PC-3 (cell line): ENCODE data around the gene XPNPEP1. TPM values are rescaled to one million over a fixed set of nuclear protein-coding genes. Genes with fewer than 3 reads are reported as not detected.

Source experiments
- ATAC-seq: fragments of 200-7000 bp; cut with Tn5 transposase; 2 replicates; pipeline ENCODE4 v1.9.1; 2020; ENCODE audit warnings: mild to moderate bottlenecking, moderate library complexity
- BruUV-seq: library from RNA; stranded (reverse); fragments of 400-500 nt; replicated peaks from 2 replicates; lab custom pipeline; 2021; lab: Mats Ljungman, UMichigan
- CTCF ChIA-PET: fragments of 300-600 bp; sonication (Branson Sonifier 250); formaldehyde crosslinking; loops from one replicate; lab custom pipeline; 2022; ENCODE audit warnings: antibody characterized with exemption; lab: Charles Lee
- POLR2A ChIA-PET: fragments of 300-600 bp; sonication (Branson Sonifier 250); formaldehyde crosslinking; loops from one replicate; lab custom pipeline; 2022; ENCODE audit warnings: antibody characterized with exemption; ENCODE audit not compliant: unreplicated experiment; lab: Charles Lee
- DNase-seq: peaks from one replicate; pipeline ENCODE4 v3.0.0-alpha.2; 2015
- H2AFZ ChIP-seq: fragments of 300-600 bp; sonication (generic); 2 replicates; pipeline ENCODE4 v1.6.0; 2016; ENCODE audit warnings: antibody characterized with exemption, low read length
- H3F3A ChIP-seq: fragments of 300-600 bp; sonication (generic); one replicate; pipeline ENCODE4 v1.6.0; 2017; ENCODE audit warnings: antibody characterized with exemption, low read length, control low read depth, mild to moderate bottlenecking; ENCODE audit not compliant: unreplicated experiment
- H3K27ac ChIP-seq: fragments of 300-600 bp; sonication (generic); 2 replicates; pipeline ENCODE4 v1.5.1; 2016; ENCODE audit warnings: mild to moderate bottlenecking, low read length
- H3K27me3 ChIP-seq: fragments of 300-600 bp; sonication (generic); 2 replicates; pipeline ENCODE4 v1.6.1; 2016; ENCODE audit warnings: low read length, mixed read lengths
- H3K36me3 ChIP-seq: fragments of 300-600 bp; sonication (generic); 2 replicates; pipeline ENCODE4 v1.6.1; 2016; ENCODE audit warnings: low read depth, mixed run types, low read length, mixed read lengths
- H3K4me1 ChIP-seq: fragments of 300-600 bp; sonication (generic); 2 replicates; pipeline ENCODE4 v1.5.1; 2016; ENCODE audit warnings: low read length; ENCODE audit not compliant: insufficient read depth
- H3K4me2 ChIP-seq: fragments of 300-600 bp; sonication (generic); 2 replicates; pipeline ENCODE4 v1.6.0; 2016; ENCODE audit warnings: low read length
- H3K4me3 ChIP-seq: fragments of 300-600 bp; sonication (generic); 2 replicates; pipeline ENCODE4 v1.5.1; 2016; ENCODE audit warnings: mild to moderate bottlenecking, low read length, mixed read lengths
- H3K79me2 ChIP-seq: fragments of 300-600 bp; sonication (generic); 2 replicates; pipeline ENCODE4 v1.6.1; 2017; ENCODE audit warnings: low read length, mixed read lengths
- H3K9ac ChIP-seq: fragments of 300-600 bp; sonication (generic); 2 replicates; pipeline ENCODE4 v1.6.0; 2016; ENCODE audit warnings: mild to moderate bottlenecking, low read length
- H3K9me2 ChIP-seq: fragments of 300-600 bp; sonication (generic); replicated peaks from 2 replicates; pipeline ENCODE4 v1.6.1; 2016; ENCODE audit warnings: mixed run types, low read length, mixed read lengths
- H3K9me3 ChIP-seq: fragments of 300-600 bp; sonication (generic); 2 replicates; pipeline ENCODE4 v1.6.1; 2016; ENCODE audit warnings: low read length, mixed read lengths
- H4K20me1 ChIP-seq: fragments of 300-600 bp; sonication (generic); 2 replicates; pipeline ENCODE4 v1.6.1; 2016; ENCODE audit warnings: low read length, mixed read lengths
- EZH2 ChIP-seq: fragments of 300-600 bp; sonication (generic); IDR thresholded peaks from one replicate; pipeline ENCODE4 v1.6.1; 2017; ENCODE audit warnings: antibody characterized with exemption, mild to moderate bottlenecking, low read length; ENCODE audit not compliant: unreplicated experiment
- EZH2phosphoT487 ChIP-seq: fragments of 300-600 bp; sonication (generic); IDR thresholded peaks from 2 replicates; pipeline ENCODE4 v1.6.1; 2018; ENCODE audit warnings: mild to moderate bottlenecking, antibody characterized with exemption, low read length, borderline replicate concordance
- intact Hi-C: fragments of 100-400 bp; cut with micrococcal nuclease; formaldehyde crosslinking; loops from 2 replicates; pipeline ENCODE4 v1.9.0; 2023
- total RNA-seq: library from RNA; depleted of rRNA; stranded (reverse); fragments of >200 nt; gene quantifications from 2 replicates; pipeline ENCODE4 v1.2.3, GENCODE V29; 2014; rRNA removed
- TF ChIP-seq, protein P1 (sequence below): fragments of 300-600 bp; sonication (generic); conservative IDR thresholded peaks from 2 replicates; pipeline ENCODE4 v1.5.1; 2017; ENCODE audit warnings: antibody characterized with exemption, low read depth, mild to moderate bottlenecking, low read length

Gene XPNPEP1
- total RNA-seq, 1 experiment from 2014 or later, result 77.3 TPM

DNA sequence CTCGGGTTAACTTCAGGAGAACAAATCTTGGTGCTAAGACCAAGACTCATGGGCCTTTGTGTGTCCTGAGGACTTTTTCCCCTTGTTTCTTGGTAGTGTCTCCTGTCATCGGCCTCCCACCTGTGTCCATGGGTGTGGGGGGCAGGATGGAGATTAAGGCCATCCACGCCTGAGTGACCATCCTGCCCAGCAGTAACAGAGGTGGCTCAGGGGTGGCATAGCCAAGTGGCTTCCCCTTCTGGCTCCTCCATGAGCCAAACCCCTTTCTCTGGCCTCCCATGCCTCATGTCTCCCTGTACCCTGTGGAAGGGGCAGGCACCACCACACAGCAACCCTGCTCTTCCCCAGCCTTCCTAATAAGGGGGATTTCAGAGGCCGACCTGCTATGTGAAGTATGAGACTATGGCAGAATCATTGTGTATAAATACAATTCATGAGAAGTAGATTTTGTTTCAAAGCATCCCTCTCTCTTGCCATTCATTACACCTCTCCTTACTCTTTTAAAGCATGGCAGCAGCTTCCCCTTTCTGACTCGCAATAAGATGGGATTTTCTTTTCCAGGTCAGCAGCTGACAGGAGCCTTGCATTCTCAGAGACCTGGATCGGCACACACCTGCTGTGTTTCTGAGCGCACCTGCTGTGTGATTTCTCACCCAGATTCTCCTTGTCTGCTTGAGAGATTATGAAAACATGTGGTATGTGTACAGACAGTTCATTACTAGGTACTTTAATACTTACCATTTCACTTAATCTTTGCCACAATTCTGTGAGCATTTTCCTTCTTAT is 102.5 kb downstream of the XPNPEP1 start:
- intact Hi-C loops, result no loop called here
- H3K36me3 ChIP-seq, result no peaks in the 10 kb centered on the region

GRCh38 chr10:109819807-109820206 is 103.5 kb downstream of the XPNPEP1 start:
- no peak overlapping the region for H2AFZ ChIP-seq
- H3K4me1 ChIP-seq, result no peaks in the 10 kb centered on the region
- no peaks in the 10 kb centered on the region for H3K79me2 ChIP-seq
- H3K9me2 ChIP-seq, result no peaks in the 10 kb centered on the region
- no peaks in the 10 kb centered on the region for H4K20me1 ChIP-seq
- no peak overlapping the region for H3K9ac ChIP-seq
- no peak for TF ChIP-seq EZH2
- TF ChIP-seq, protein P1, sequence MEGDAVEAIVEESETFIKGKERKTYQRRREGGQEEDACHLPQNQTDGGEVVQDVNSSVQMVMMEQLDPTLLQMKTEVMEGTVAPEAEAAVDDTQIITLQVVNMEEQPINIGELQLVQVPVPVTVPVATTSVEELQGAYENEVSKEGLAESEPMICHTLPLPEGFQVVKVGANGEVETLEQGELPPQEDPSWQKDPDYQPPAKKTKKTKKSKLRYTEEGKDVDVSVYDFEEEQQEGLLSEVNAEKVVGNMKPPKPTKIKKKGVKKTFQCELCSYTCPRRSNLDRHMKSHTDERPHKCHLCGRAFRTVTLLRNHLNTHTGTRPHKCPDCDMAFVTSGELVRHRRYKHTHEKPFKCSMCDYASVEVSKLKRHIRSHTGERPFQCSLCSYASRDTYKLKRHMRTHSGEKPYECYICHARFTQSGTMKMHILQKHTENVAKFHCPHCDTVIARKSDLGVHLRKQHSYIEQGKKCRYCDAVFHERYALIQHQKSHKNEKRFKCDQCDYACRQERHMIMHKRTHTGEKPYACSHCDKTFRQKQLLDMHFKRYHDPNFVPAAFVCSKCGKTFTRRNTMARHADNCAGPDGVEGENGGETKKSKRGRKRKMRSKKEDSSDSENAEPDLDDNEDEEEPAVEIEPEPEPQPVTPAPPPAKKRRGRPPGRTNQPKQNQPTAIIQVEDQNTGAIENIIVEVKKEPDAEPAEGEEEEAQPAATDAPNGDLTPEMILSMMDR, result no peak
- ChIA-PET CTCF (no interaction called here), POLR2A (no interaction called here)
- no peaks in the 10 kb centered on the region for H3K9me3 ChIP-seq
- H3K27ac ChIP-seq, result no peak overlapping the region
- H3K4me2 ChIP-seq, result no peak overlapping the region
- H3K36me3 ChIP-seq, result no peaks in the 10 kb centered on the region
- H3K4me3 ChIP-seq, result no peak overlapping the region
- intact Hi-C loops, result no loop called here
- H3F3A ChIP-seq, result no peaks in the 10 kb centered on the region
- no TSS peak for BruUV-seq
- DNase-seq, result no peak
- H3K27me3 ChIP-seq, result no peaks in the 10 kb centered on the region
- ATAC-seq, result no peak

More for the DNA sequence above, 102.5 kb downstream of the XPNPEP1 start:
- Histone ChIP-seq H3K9me3 (no peaks in the 10 kb centered on the region), H3K4me2 (no peak overlapping the region), H3K4me1 (no peaks in the 10 kb centered on the region), H3K27ac (no peak overlapping the region), H3F3A (no peaks in the 10 kb centered on the region), H3K27me3 (no peaks in the 10 kb centered on the region), H3K9ac (no peak overlapping the region), H3K79me2 (no peaks in the 10 kb centered on the region), H4K20me1 (no peaks in the 10 kb centered on the region), H2AFZ (no peak overlapping the region), H3K9me2 (no peaks in the 10 kb centered on the region), H3K4me3 (no peak overlapping the region)
- DNase-seq (no peak), ATAC-seq (no peak)
- POLR2A ChIA-PET, result no interaction called here
- TF ChIP-seq EZH2 (no peak), EZH2phosphoT487 (no peak)
- TF ChIP-seq, protein P1, result no peak
- BruUV-seq, result no TSS peak
- CTCF ChIA-PET, result no interaction called here

Other genes starting within 250 kb of the XPNPEP1 start
- gene ADD3, start 84.5 kb upstream of the XPNPEP1 start, total RNA-seq, result 25.7 and 30.3 TPM in 2 replicates